ENCODE measurements around the gene ZIM2. TPM values are rescaled to one million over a fixed set of nuclear protein-coding genes. Genes with fewer than 3 reads are reported as not detected.

ZIM2 gene
- total and polyA plus RNA-seq, 2 of the 4 experiments (the other 2 are of a cell fraction) = not detected

DNA sequence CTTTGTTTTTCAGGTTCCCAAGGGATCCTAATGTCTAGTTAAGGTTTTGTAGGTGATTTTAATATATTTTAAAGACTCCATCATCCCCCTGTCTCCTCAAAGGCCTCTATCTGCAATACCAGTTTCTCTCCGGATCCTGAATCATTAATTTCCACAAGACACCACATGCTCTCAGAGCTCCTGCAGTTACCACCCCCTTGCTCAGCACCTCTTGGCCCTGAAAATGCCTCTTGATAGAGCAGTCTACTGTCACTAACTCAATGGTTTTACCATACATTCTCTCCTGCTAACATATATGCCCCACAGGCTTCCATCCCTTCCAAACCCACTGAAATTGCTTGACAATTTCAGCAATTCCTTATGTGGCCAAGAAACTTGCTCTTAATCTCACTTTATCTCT, 1.9 kb upstream of the ZIM2 start:
- Histone ChIP-seq H3K56ac (ENCODE audit: extremely low read depth, insufficient read depth, low read length) (no peak overlapping the region), H2AK5ac (ENCODE audit: low read depth, low read length) (no peak overlapping the region), H3K14ac (replicated peaks; ENCODE audit: low read depth, low read length) (no peak overlapping the region), H4K5ac (ENCODE audit: low read depth, low read length) (no peak overlapping the region), H3K9ac (ENCODE audit: low read depth, low read length) (no peak overlapping the region), H3K9me1 (ENCODE audit: insufficient read depth, low read length) (no peaks in the 10 kb centered on the region), H4K91ac (ENCODE audit: insufficient read depth, low read depth, low read length) (no peak overlapping the region), H2AFZ (replicated peaks; ENCODE audit: low read length, poor library complexity) (no peak overlapping the region), H3K4me1 (ENCODE audit: control insufficient read depth, insufficient read depth, low read length) (no peaks in the 10 kb centered on the region), H3K4me3 (ENCODE audit: insufficient read depth, low read depth, low read length) (no peak overlapping the region), H3K27me3 (ENCODE audit: control insufficient read depth, insufficient read depth, low read length) (no peaks in the 10 kb centered on the region), H2BK5ac (ENCODE audit: low read depth, low read length, poor library complexity, severe bottlenecking) (no peak overlapping the region), H4K20me1 (ENCODE audit: insufficient read depth, low read length) (no peaks in the 10 kb centered on the region), H3K4me2 (ENCODE audit: low read depth, low read length) (no peak overlapping the region), H3K4ac (ENCODE audit: low read depth, low read length) (no peak overlapping the region), H2BK15ac (ENCODE audit: low read depth, low read length) (no peak overlapping the region), H2BK20ac (ENCODE audit: low read depth, low read length) (no peak overlapping the region), H3K27ac (ENCODE audit: insufficient read depth, low read length) (no peak overlapping the region), H3K9me3 (ENCODE audit: control insufficient read depth, insufficient read depth, low read length) (peaks cover 33% of the 10 kb centered on the region), H3K18ac (ENCODE audit: low read depth, low read length) (no peak overlapping the region), H4K8ac (ENCODE audit: low read depth in 2 of 2, low read length in 2 of 2) (no peak overlapping the region), H2AK9ac (replicated peaks; ENCODE audit: low read depth, low read length, poor library complexity) (no peak overlapping the region), H2BK120ac (ENCODE audit: low read depth, low read length) (no peak overlapping the region), H3K79me1 (ENCODE audit: low read depth in 1 of 2, low read length in 2 of 2) (no peaks in the 10 kb centered on the region), H3K36me3 (ENCODE audit: control insufficient read depth, insufficient read depth, low read length) (no peaks in the 10 kb centered on the region), H3K23ac (ENCODE audit: low read depth, low read length) (no peak overlapping the region)
- no TSS peak for BruUV-seq (replicated peaks)
- WGBS, 2 experiments (ENCODE audit: extremely low coverage in 2 of 2, insufficient read length in 1 of 2) = 50% methylated on average over 1 of the region's 1 CpG; no CpG with 5 or more reads in 1 of the 2 experiments
- in situ Hi-C loops (cut with MboI; ENCODE audit: low sequenced_read_pairs) = no loop called here
- DNase-seq = no peak
- dilution Hi-C loops (cut with HindIII; ENCODE audit: low sequenced_read_pairs, unreplicated experiment) = no loop called here
- ATAC-seq (ENCODE audit: low read depth) = no peak
- ChIA-PET CTCF (no interaction called here), POLR2A (ENCODE audit: unreplicated experiment) (no interaction called here)
- intact Hi-C loops (cut with micrococcal nuclease) = no loop called here
- no peak for TF ChIP-seq MAZ (IDR thresholded peaks at IDR 0.05; ENCODE audit: borderline replicate concordance, low read depth, low read length)
- TF ChIP-seq NFE2L2 (IDR thresholded peaks at IDR 0.05; ENCODE audit: low read depth, low read length) = no peak
- TF ChIP-seq, protein P1, sequence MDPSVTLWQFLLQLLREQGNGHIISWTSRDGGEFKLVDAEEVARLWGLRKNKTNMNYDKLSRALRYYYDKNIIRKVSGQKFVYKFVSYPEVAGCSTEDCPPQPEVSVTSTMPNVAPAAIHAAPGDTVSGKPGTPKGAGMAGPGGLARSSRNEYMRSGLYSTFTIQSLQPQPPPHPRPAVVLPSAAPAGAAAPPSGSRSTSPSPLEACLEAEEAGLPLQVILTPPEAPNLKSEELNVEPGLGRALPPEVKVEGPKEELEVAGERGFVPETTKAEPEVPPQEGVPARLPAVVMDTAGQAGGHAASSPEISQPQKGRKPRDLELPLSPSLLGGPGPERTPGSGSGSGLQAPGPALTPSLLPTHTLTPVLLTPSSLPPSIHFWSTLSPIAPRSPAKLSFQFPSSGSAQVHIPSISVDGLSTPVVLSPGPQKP (IDR thresholded peaks at IDR 0.05; ENCODE audit: borderline replicate concordance, low read depth, low read length) = no peak

All from IMR-90 (cell line).